HCT116 (cell line): ENCODE measurements around the gene WDR90. TPM values are rescaled to one million over a fixed set of nuclear protein-coding genes. Genes with fewer than 3 reads are reported as not detected.

Source experiments
- ATAC-seq: fragments of 200-7000 bp; cut with Tn5 transposase; 2 replicates; pipeline ENCODE4 v1.9.1; 2020; ENCODE audit warnings: mild to moderate bottlenecking, moderate library complexity
- BruUV-seq: library from RNA; stranded (reverse); fragments of 400-500 nt; replicated peaks from 2 replicates; lab custom pipeline; 2021; lab: Mats Ljungman, UMichigan
- CTCF ChIA-PET: fragments of 300-600 bp; sonication (Branson Sonifier 250); formaldehyde crosslinking; loops from one replicate; lab custom pipeline; 2021; ENCODE audit warnings: antibody characterized with exemption; lab: Charles Lee
- POLR2A ChIA-PET: fragments of 300-600, 350-600 bp; sonication (Branson Sonifier 250); formaldehyde crosslinking; loops from one replicate; lab custom pipeline; 2021; ENCODE audit warnings: antibody characterized with exemption; lab: Charles Lee
- RAD21 ChIA-PET, 2 experiments: fragments of 300-600 bp; sonication (Branson Sonifier 250); formaldehyde crosslinking; loops; one replicate each; lab custom pipeline; 2023; ENCODE audit warnings: low total read pairs in 2 of 2; ENCODE audit not compliant: uncharacterized antibody in 2 of 2, unreplicated experiment in 2 of 2, low non-redundant PET in 1 of 2; lab: Charles Lee
- DNase-seq: peaks from one replicate; pipeline ENCODE4 v3.0.0-alpha.2; 2010; ENCODE audit warnings: low read depth, low spot score
- H2AFZ ChIP-seq: fragments of 200-600 bp; shearing (Covaris generic), sonication (generic); 2 replicates; pipeline ENCODE4 v1.6.1; 2017; ENCODE audit warnings: low read depth, mixed run types, mixed read lengths, antibody characterized with exemption, low read length; ENCODE audit not compliant: poor library complexity, severe bottlenecking
- H3K27ac ChIP-seq: 2 replicates; pipeline ENCODE4 v1.5.1; 2012; ENCODE audit warnings: low read depth, low read length
- H3K27me3 ChIP-seq: fragments of 200-600 bp; sonication (generic); 2 replicates; pipeline ENCODE4 v1.6.1; 2016; ENCODE audit warnings: mixed run types, low read length, mixed read lengths; ENCODE audit not compliant: insufficient read depth
- H3K36me3 ChIP-seq, 2 experiments: fragments of 200-500 bp in 1 of 2; fragments of 200-600 bp in 1 of 2; sonication (Bioruptor generic) in 1 of 2; sonication (generic) in 1 of 2; 2 replicates each; pipeline versions ENCODE4 v1.5.1 to v1.6.1; 2014 to 2016; ENCODE audit warnings: low read length in 2 of 2, inconsistent platforms in 1 of 2, mixed read lengths in 1 of 2, mixed run types in 1 of 2; ENCODE audit not compliant: insufficient read depth in 2 of 2, control insufficient read depth in 1 of 2
- H3K4me1 ChIP-seq, 2 experiments: fragments of 200-600 bp in 1 of 2; sonication (generic) in 1 of 2; 2 replicates each; pipeline versions ENCODE4 v1.5.1 to v1.6.1; 2012 to 2017; ENCODE audit warnings: low read length in 2 of 2, inconsistent platforms in 1 of 2, mild to moderate bottlenecking in 1 of 2, mixed read lengths in 1 of 2, mixed run types in 1 of 2, moderate library complexity in 1 of 2; ENCODE audit not compliant: insufficient read depth in 2 of 2, control insufficient read depth in 1 of 2
- H3K4me2 ChIP-seq: fragments of 200-600 bp; sonication (generic); 2 replicates; pipeline ENCODE4 v1.6.1; 2017; ENCODE audit warnings: mixed run types, low read length, mixed read lengths
- H3K4me3 ChIP-seq, 2 experiments: fragments of 200-600 bp in 1 of 2; sonication (generic) in 1 of 2; replicated peaks in 1 of 2; 2 replicates each; pipeline ENCODE4 v1.5.1; 2011 to 2016; ENCODE audit warnings: low read length in 2 of 2, control low read depth in 1 of 2, low read depth in 1 of 2, mild to moderate bottlenecking in 1 of 2, mixed read lengths in 1 of 2, mixed run types in 1 of 2
- H3K79me2 ChIP-seq: fragments of 200-600 bp; sonication (generic); 2 replicates; pipeline ENCODE4 v1.6.1; 2017; ENCODE audit warnings: mild to moderate bottlenecking, mixed run types, low read length, moderate library complexity, mixed read lengths; ENCODE audit not compliant: insufficient read depth
- H3K9ac ChIP-seq: fragments of 200-600 bp; sonication (generic); 2 replicates; pipeline ENCODE4 v1.6.1; 2016; ENCODE audit warnings: low read length, mixed read lengths
- H3K9me2 ChIP-seq: fragments of 200-600 bp; sonication (generic), shearing (Covaris generic); 2 replicates; pipeline ENCODE4 v1.6.1; 2017; ENCODE audit warnings: mixed run types, mild to moderate bottlenecking, moderate library complexity; ENCODE audit not compliant: insufficient read depth
- H3K9me3 ChIP-seq, 2 experiments: fragments of 200-500 bp in 1 of 2; fragments of 200-600 bp in 1 of 2; sonication (Bioruptor generic) in 1 of 2; sonication (generic) in 1 of 2; 2 replicates each; pipeline ENCODE4 v1.6.1; 2014 to 2017; ENCODE audit warnings: low read length in 2 of 2, mixed read lengths in 2 of 2, inconsistent platforms in 1 of 2, low read depth in 1 of 2, mild to moderate bottlenecking in 1 of 2, mixed run types in 1 of 2, moderate library complexity in 1 of 2; ENCODE audit not compliant: control insufficient read depth in 1 of 2, insufficient read depth in 1 of 2
- H4K20me1 ChIP-seq: fragments of 200-600 bp; sonication (generic), shearing (Covaris generic); 2 replicates; pipeline ENCODE4 v1.6.1; 2017; ENCODE audit warnings: mixed run types, mild to moderate bottlenecking, moderate library complexity; ENCODE audit not compliant: insufficient read depth
- CBX3 ChIP-seq: IDR thresholded peaks from 2 replicates; pipeline ENCODE4 v1.6.1; 2012; ENCODE audit warnings: low read depth
- CEBPB ChIP-seq: IDR thresholded peaks from 2 replicates; pipeline ENCODE4 v1.6.1; 2012; ENCODE audit warnings: low read depth
- EZH2 ChIP-seq: fragments of 200-600 bp; sonication (generic); IDR thresholded peaks from 2 replicates; pipeline ENCODE4 v1.6.1; 2017; ENCODE audit warnings: antibody characterized with exemption, mixed run types
- EZH2phosphoT487 ChIP-seq: fragments of 200-600 bp; IDR thresholded peaks from 2 replicates; pipeline ENCODE4 v1.6.1; 2018; ENCODE audit warnings: antibody characterized with exemption, borderline replicate concordance
- POLR2A ChIP-seq: IDR thresholded peaks from 2 replicates; pipeline ENCODE4 v1.7.0; 2011; ENCODE audit warnings: borderline replicate concordance; ENCODE audit not compliant: insufficient read depth, insufficient read length; ENCODE audit errors: extremely low read depth
- RAD21 ChIP-seq: IDR thresholded peaks from 2 replicates; pipeline ENCODE4 v1.6.1; 2012; ENCODE audit warnings: low read depth, mild to moderate bottlenecking
- SIN3A ChIP-seq: IDR thresholded peaks from 2 replicates; pipeline ENCODE4 v1.6.1; 2012; ENCODE audit warnings: low read depth
- TCF7L2 ChIP-seq: IDR thresholded peaks from 2 replicates; pipeline ENCODE4 v1.7.0; 2011; ENCODE audit warnings: borderline replicate concordance, inconsistent platforms; ENCODE audit not compliant: insufficient read depth, insufficient read length; ENCODE audit errors: extremely low read depth
- YY1 ChIP-seq: IDR thresholded peaks from 2 replicates; pipeline ENCODE4 v1.6.1; 2011; ENCODE audit warnings: low read length, low read depth, moderate library complexity, mild to moderate bottlenecking; ENCODE audit not compliant: insufficient replicate concordance; ENCODE audit errors: extremely low read depth
- ZFX ChIP-seq: fragments of 450-650 bp; IDR thresholded peaks from 2 replicates; pipeline ENCODE4 v1.6.1; 2017
- ZNF274 ChIP-seq: fragments of 200-500 bp; sonication (Bioruptor generic); IDR thresholded peaks from 2 replicates; pipeline ENCODE4 v1.6.1; 2014; ENCODE audit warnings: mild to moderate bottlenecking, low read depth, low read length, inconsistent platforms
- intact Hi-C: fragments of 100-400 bp; cut with micrococcal nuclease; formaldehyde crosslinking; loops from 2 replicates; pipeline ENCODE4 v1.10.0; 2022
- total RNA-seq: library from RNA; stranded (reverse); gene quantifications from one replicate; pipeline ENCODE4 v1.2.1, GENCODE V29; 2021; ENCODE audit not compliant: unreplicated experiment
- TF ChIP-seq, protein P1 (sequence below): IDR thresholded peaks from 2 replicates; pipeline ENCODE4 v1.6.1; 2012; ENCODE audit warnings: low read depth
- TF ChIP-seq, protein P2 (sequence below), 3 experiments: fragments of 200-600 bp in 1 of 3; sonication (generic) in 1 of 3; IDR thresholded peaks in 2 of 3; conservative IDR thresholded peaks in 1 of 3; 2 replicates each; pipeline ENCODE4 v1.5.1; 2012 to 2017; ENCODE audit warnings: low read depth in 2 of 3, low read length in 2 of 3, antibody characterized with exemption in 1 of 3, borderline replicate concordance in 1 of 3, control low read depth in 1 of 3, mild to moderate bottlenecking in 1 of 3, mixed read lengths in 1 of 3, mixed run types in 1 of 3, moderate library complexity in 1 of 3; ENCODE audit not compliant: insufficient read depth in 1 of 3
- TF ChIP-seq, protein P3 (sequence below): IDR thresholded peaks from 2 replicates; pipeline ENCODE4 v1.6.1; 2011; ENCODE audit warnings: mild to moderate bottlenecking, low read length, moderate library complexity; ENCODE audit not compliant: insufficient replicate concordance; ENCODE audit errors: extremely low read depth
- TF ChIP-seq, protein P4 (sequence below): IDR thresholded peaks from 2 replicates; pipeline ENCODE4 v1.6.1; 2012

The WDR90 gene
- total RNA-seq, 1 experiment from 2014 or later = 73.7 TPM

DNA sequence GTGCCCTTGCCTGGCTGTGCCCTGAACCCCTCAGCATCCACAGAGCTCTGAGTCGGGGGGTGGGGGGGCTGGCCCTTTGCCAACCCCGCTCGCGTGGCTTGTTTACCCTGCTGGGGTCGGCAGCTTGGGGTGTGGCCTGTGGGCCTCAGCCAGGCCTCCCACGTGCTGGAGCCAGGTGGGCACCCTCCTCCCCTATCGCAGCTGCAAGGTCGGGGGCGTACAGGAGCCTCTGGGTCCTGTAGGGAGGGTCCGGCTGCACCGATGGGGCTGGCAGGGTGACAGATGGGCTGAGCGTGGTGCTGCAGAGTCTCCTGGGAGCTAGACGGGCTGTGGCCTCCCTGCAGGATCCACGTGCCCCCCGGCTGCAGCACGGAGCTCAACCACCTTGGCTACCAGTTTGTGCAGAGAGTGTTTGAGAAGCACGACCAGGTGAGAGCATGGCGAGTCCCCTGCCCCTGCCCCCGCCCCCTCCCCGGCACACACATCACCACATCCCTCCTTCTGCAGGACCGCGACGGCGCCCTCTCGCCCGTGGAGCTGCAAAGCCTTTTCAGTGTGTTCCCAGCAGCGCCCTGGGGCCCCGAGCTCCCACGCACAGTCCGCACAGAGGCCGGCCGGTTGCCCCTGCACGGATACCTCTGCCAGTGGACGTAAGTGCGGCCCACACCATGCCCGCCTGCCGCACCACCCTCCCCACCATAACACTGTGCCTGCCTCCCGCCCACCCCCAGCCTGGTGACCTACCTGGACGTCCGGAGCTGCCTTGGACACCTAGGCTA is 22.4 kb downstream of the WDR90 start:
- Histone ChIP-seq H3K36me3 (peaks cover 0 to 4% of the 10 kb centered on the region in 2 experiments; a peak in 1 of 4 replicates), H3K4me3 (no peak overlapping the region), H3K9me3 (no peaks in the 10 kb centered on the region), H3K4me1 (peaks cover 0 to 10% of the 10 kb centered on the region in 2 experiments; a peak in 1 of 4 replicates), H3K27ac (no peak overlapping the region), H2AFZ (no peak overlapping the region), H3K9me2 (no peaks in the 10 kb centered on the region), H3K4me2 (no peak overlapping the region), H3K27me3 (no peaks in the 10 kb centered on the region), H3K79me2 (peaks cover 26% of the 10 kb centered on the region), H3K9ac (no peak overlapping the region), H4K20me1 (no peaks in the 10 kb centered on the region)
- TF ChIP-seq CBX3 (no peak), CEBPB (no peak), ZNF274 (no peak), EZH2phosphoT487 (no peak), EZH2 (no peak), ZFX (no peak), SIN3A (no peak), RAD21 (no peak), YY1 (no peak), TCF7L2 (no peak), POLR2A (no peak)
- TF ChIP-seq, protein P1, sequence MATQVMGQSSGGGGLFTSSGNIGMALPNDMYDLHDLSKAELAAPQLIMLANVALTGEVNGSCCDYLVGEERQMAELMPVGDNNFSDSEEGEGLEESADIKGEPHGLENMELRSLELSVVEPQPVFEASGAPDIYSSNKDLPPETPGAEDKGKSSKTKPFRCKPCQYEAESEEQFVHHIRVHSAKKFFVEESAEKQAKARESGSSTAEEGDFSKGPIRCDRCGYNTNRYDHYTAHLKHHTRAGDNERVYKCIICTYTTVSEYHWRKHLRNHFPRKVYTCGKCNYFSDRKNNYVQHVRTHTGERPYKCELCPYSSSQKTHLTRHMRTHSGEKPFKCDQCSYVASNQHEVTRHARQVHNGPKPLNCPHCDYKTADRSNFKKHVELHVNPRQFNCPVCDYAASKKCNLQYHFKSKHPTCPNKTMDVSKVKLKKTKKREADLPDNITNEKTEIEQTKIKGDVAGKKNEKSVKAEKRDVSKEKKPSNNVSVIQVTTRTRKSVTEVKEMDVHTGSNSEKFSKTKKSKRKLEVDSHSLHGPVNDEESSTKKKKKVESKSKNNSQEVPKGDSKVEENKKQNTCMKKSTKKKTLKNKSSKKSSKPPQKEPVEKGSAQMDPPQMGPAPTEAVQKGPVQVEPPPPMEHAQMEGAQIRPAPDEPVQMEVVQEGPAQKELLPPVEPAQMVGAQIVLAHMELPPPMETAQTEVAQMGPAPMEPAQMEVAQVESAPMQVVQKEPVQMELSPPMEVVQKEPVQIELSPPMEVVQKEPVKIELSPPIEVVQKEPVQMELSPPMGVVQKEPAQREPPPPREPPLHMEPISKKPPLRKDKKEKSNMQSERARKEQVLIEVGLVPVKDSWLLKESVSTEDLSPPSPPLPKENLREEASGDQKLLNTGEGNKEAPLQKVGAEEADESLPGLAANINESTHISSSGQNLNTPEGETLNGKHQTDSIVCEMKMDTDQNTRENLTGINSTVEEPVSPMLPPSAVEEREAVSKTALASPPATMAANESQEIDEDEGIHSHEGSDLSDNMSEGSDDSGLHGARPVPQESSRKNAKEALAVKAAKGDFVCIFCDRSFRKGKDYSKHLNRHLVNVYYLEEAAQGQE = no peak
- TF ChIP-seq, protein P2, sequence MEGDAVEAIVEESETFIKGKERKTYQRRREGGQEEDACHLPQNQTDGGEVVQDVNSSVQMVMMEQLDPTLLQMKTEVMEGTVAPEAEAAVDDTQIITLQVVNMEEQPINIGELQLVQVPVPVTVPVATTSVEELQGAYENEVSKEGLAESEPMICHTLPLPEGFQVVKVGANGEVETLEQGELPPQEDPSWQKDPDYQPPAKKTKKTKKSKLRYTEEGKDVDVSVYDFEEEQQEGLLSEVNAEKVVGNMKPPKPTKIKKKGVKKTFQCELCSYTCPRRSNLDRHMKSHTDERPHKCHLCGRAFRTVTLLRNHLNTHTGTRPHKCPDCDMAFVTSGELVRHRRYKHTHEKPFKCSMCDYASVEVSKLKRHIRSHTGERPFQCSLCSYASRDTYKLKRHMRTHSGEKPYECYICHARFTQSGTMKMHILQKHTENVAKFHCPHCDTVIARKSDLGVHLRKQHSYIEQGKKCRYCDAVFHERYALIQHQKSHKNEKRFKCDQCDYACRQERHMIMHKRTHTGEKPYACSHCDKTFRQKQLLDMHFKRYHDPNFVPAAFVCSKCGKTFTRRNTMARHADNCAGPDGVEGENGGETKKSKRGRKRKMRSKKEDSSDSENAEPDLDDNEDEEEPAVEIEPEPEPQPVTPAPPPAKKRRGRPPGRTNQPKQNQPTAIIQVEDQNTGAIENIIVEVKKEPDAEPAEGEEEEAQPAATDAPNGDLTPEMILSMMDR (IDR thresholded peaks at IDR 0.05 in 2 of 3, conservative IDR thresholded peaks at IDR 0.05 in 1 of 3; ENCODE audit: borderline replicate concordance in 1 of 3, insufficient read depth in 1 of 3, low read depth in 2 of 3, low read length in 2 of 3) = no peak
- TF ChIP-seq, protein P3, sequence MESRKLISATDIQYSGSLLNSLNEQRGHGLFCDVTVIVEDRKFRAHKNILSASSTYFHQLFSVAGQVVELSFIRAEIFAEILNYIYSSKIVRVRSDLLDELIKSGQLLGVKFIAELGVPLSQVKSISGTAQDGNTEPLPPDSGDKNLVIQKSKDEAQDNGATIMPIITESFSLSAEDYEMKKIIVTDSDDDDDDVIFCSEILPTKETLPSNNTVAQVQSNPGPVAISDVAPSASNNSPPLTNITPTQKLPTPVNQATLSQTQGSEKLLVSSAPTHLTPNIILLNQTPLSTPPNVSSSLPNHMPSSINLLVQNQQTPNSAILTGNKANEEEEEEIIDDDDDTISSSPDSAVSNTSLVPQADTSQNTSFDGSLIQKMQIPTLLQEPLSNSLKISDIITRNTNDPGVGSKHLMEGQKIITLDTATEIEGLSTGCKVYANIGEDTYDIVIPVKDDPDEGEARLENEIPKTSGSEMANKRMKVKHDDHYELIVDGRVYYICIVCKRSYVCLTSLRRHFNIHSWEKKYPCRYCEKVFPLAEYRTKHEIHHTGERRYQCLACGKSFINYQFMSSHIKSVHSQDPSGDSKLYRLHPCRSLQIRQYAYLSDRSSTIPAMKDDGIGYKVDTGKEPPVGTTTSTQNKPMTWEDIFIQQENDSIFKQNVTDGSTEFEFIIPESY = no peak
- TF ChIP-seq, protein P4, sequence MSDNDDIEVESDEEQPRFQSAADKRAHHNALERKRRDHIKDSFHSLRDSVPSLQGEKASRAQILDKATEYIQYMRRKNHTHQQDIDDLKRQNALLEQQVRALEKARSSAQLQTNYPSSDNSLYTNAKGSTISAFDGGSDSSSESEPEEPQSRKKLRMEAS = no peak
- ATAC-seq (no peak), DNase-seq (no peak)
- ChIA-PET POLR2A (no interaction called here), RAD21 (no interaction called here), CTCF (no interaction called here)
- intact Hi-C loops = no loop called here
- no TSS peak for BruUV-seq
